GM12801 (cell line): Measurements from ENCODE around the gene C9orf85.

ENCODE experiments used
- CTCF ChIP-seq: IDR thresholded peaks from one replicate; pipeline ENCODE4 v1.5.1; 2011; ENCODE audit warnings: control low read depth; ENCODE audit not compliant: insufficient read length; ENCODE audit errors: extremely low read depth

The C9orf85 gene

GRCh38 chr9:71911061-71911907, at the start of gene C9orf85, which contains the start of gene ABHD17B:
TSS of gene C9orf85 (plus strand) at chr9:71911639. CDS start at chr9:71911735, 96 bp downstream.
TSS of gene ABHD17B (minus strand) at chr9:71911193. CDS start at chr9:71875080, 36,113 bp downstream.
- TF ChIP-seq CTCF: no peak

- TF ChIP-seq CTCF: no peak
Measured at GRCh38 chr9:71863631-71864030, 47.8 kb upstream of the C9orf85 start.

- no peak for TF ChIP-seq CTCF
Measured at GRCh38 chr9:71875345-71875744, 36.1 kb upstream of the C9orf85 start.

GRCh38 chr9:71876106-71876505, 35.3 kb upstream of the C9orf85 start:
- TF ChIP-seq CTCF: no peak

GRCh38 chr9:71876829-71877228, 34.6 kb upstream of the C9orf85 start:
- TF ChIP-seq CTCF: no peak

- TF ChIP-seq CTCF: no peak
Measured at GRCh38 chr9:71878327-71879274, 32.8 kb upstream of the C9orf85 start.

GRCh38 chr9:71879644-71880174, 31.7 kb upstream of the C9orf85 start:
- TF ChIP-seq CTCF: no peak
